ENCODE measurements around the gene USP37. TPM values are rescaled to one million over a fixed set of nuclear protein-coding genes. Genes with fewer than 3 reads are reported as not detected.

USP37 gene
- total and polyA plus RNA-seq, 2 of the 4 experiments (the other 2 are of a cell fraction): 1.6 to 6.5 TPM

GRCh38 chr2:218447072-218447471 is 121.1 kb downstream of the USP37 start:
- peaks cover 3% of the 10 kb centered on the region; the same call in 1 of the 2 replicates for H3K4me1 ChIP-seq (ENCODE audit: control insufficient read depth, insufficient read depth, low read length)
- no peak overlapping the region for H3K4me3 ChIP-seq (ENCODE audit: insufficient read depth, low read depth, low read length)
- no peak for DNase-seq
- no peaks in the 10 kb centered on the region for H3K9me3 ChIP-seq (ENCODE audit: control insufficient read depth, insufficient read depth, low read length)
- no peak overlapping the region for H2AK9ac ChIP-seq (replicated peaks; ENCODE audit: low read depth, low read length, poor library complexity)
- no peak overlapping the region for H3K9ac ChIP-seq (ENCODE audit: low read depth, low read length)
- H2BK15ac ChIP-seq (ENCODE audit: low read depth, low read length): no peak overlapping the region
- H3K56ac ChIP-seq (ENCODE audit: extremely low read depth, insufficient read depth, low read length): no peak overlapping the region
- WGBS, 2 experiments (ENCODE audit: extremely low coverage in 2 of 2, insufficient read length in 1 of 2): no CpG with 5 or more reads among the region's 2 CpGs
- H4K8ac ChIP-seq (ENCODE audit: low read depth in 2 of 2, low read length in 2 of 2): no peak overlapping the region
- H2AFZ ChIP-seq (replicated peaks; ENCODE audit: low read length, poor library complexity): no peak overlapping the region
- no peak overlapping the region for H3K4ac ChIP-seq (ENCODE audit: low read depth, low read length)
- H3K27me3 ChIP-seq (ENCODE audit: control insufficient read depth, insufficient read depth, low read length): no peaks in the 10 kb centered on the region
- no peak overlapping the region for H3K23ac ChIP-seq (ENCODE audit: low read depth, low read length)
- H2BK5ac ChIP-seq (ENCODE audit: low read depth, low read length, poor library complexity, severe bottlenecking): no peak overlapping the region
- H4K20me1 ChIP-seq (ENCODE audit: insufficient read depth, low read length): peaks cover 3% of the 10 kb centered on the region; the same call in 1 of the 2 replicates
- H4K5ac ChIP-seq (ENCODE audit: low read depth, low read length): no peak overlapping the region
- ATAC-seq (ENCODE audit: low read depth): no peak
- H3K9me1 ChIP-seq (ENCODE audit: insufficient read depth, low read length): peaks cover 5% of the 10 kb centered on the region; the same call in 1 of the 2 replicates
- no peak overlapping the region for H3K4me2 ChIP-seq (ENCODE audit: low read depth, low read length)
- no peak overlapping the region for H3K14ac ChIP-seq (replicated peaks; ENCODE audit: low read depth, low read length)
- no peak overlapping the region for H3K27ac ChIP-seq (ENCODE audit: insufficient read depth, low read length)
- no peak overlapping the region for H2BK120ac ChIP-seq (ENCODE audit: low read depth, low read length)
- intact Hi-C loops (cut with micrococcal nuclease): no loop called here
- in situ Hi-C loops (cut with MboI; ENCODE audit: low sequenced_read_pairs): no loop called here
- no peaks in the 10 kb centered on the region for H3K79me1 ChIP-seq (ENCODE audit: low read depth in 1 of 2, low read length in 2 of 2)
- dilution Hi-C loops (cut with HindIII; ENCODE audit: low sequenced_read_pairs, unreplicated experiment): no loop called here
- ChIA-PET CTCF (no interaction called here), POLR2A (ENCODE audit: unreplicated experiment) (no interaction called here)
- no peak overlapping the region for H2BK20ac ChIP-seq (ENCODE audit: low read depth, low read length)
- no peak overlapping the region for H2AK5ac ChIP-seq (ENCODE audit: low read depth, low read length)
- no peak for TF ChIP-seq MXI1 (IDR thresholded peaks at IDR 0.05; ENCODE audit: borderline replicate concordance, low read depth, low read length)
- no peak for TF ChIP-seq BHLHE40 (IDR thresholded peaks at IDR 0.05; ENCODE audit: low read depth, low read length)
- TF ChIP-seq, protein P1, sequence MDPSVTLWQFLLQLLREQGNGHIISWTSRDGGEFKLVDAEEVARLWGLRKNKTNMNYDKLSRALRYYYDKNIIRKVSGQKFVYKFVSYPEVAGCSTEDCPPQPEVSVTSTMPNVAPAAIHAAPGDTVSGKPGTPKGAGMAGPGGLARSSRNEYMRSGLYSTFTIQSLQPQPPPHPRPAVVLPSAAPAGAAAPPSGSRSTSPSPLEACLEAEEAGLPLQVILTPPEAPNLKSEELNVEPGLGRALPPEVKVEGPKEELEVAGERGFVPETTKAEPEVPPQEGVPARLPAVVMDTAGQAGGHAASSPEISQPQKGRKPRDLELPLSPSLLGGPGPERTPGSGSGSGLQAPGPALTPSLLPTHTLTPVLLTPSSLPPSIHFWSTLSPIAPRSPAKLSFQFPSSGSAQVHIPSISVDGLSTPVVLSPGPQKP (IDR thresholded peaks at IDR 0.05; ENCODE audit: borderline replicate concordance, low read depth, low read length): no peak
- no peak for TF ChIP-seq CHD1 (IDR thresholded peaks at IDR 0.05; ENCODE audit: low read depth, low read length)
- TF ChIP-seq SMC3 (IDR thresholded peaks at IDR 0.05; ENCODE audit: low read depth, low read length): no peak
- TF ChIP-seq RCOR1 (IDR thresholded peaks at IDR 0.05; ENCODE audit: insufficient replicate concordance, low read length): no peak
- TF ChIP-seq POLR2A (IDR thresholded peaks at IDR 0.05; ENCODE audit: low read depth, low read length): no peak
- TF ChIP-seq, protein P2, sequence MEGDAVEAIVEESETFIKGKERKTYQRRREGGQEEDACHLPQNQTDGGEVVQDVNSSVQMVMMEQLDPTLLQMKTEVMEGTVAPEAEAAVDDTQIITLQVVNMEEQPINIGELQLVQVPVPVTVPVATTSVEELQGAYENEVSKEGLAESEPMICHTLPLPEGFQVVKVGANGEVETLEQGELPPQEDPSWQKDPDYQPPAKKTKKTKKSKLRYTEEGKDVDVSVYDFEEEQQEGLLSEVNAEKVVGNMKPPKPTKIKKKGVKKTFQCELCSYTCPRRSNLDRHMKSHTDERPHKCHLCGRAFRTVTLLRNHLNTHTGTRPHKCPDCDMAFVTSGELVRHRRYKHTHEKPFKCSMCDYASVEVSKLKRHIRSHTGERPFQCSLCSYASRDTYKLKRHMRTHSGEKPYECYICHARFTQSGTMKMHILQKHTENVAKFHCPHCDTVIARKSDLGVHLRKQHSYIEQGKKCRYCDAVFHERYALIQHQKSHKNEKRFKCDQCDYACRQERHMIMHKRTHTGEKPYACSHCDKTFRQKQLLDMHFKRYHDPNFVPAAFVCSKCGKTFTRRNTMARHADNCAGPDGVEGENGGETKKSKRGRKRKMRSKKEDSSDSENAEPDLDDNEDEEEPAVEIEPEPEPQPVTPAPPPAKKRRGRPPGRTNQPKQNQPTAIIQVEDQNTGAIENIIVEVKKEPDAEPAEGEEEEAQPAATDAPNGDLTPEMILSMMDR (conservative IDR thresholded peaks at IDR 0.05; ENCODE audit: low read depth, low read length): no peak
- no peak overlapping the region for H3K18ac ChIP-seq (ENCODE audit: low read depth, low read length)
- H3K36me3 ChIP-seq (ENCODE audit: control insufficient read depth, insufficient read depth, low read length): 0 out of 2 replicates have a peak, but pooled peaks cover 2% of the 10 kb centered on the region
- no TSS peak for BruUV-seq (replicated peaks)
- no peak overlapping the region for H4K91ac ChIP-seq (ENCODE audit: insufficient read depth, low read depth, low read length)

Measured in IMR-90 (cell line).